Left ventricle myocardium inferior (tissue), 1 donor: ENCODE measurements around the gene ARL2. TPM values are rescaled to one million over a fixed set of nuclear protein-coding genes. Genes with fewer than 3 reads are reported as not detected.

Source experiments
- DNase-seq: peaks from one replicate; pipeline ENCODE4 v3.0.0-alpha.2; 2020
- H3K27ac ChIP-seq: fragments of 200-600 bp; replicated peaks from 2 replicates; pipeline ENCODE4 v1.8.0; 2021
- H3K27me3 ChIP-seq: fragments of 200-600 bp; 2 replicates; pipeline ENCODE4 v1.8.0; 2021; ENCODE audit warnings: low read depth
- H3K36me3 ChIP-seq: fragments of 200-600 bp; 2 replicates; pipeline ENCODE4 v1.8.0; 2021
- H3K4me1 ChIP-seq: fragments of 200-600 bp; 2 replicates; pipeline ENCODE4 v1.8.0; 2021
- H3K4me3 ChIP-seq: fragments of 200-600 bp; 2 replicates; pipeline ENCODE4 v1.8.0; 2021; ENCODE audit warnings: mild to moderate bottlenecking, moderate library complexity
- H3K9me3 ChIP-seq: fragments of 200-600 bp; replicated peaks from 2 replicates; pipeline ENCODE4 v1.8.0; 2021
- CTCF ChIP-seq: fragments of 200-600 bp; IDR thresholded peaks from 2 replicates; pipeline ENCODE4 v1.8.0; 2021; ENCODE audit warnings: antibody characterized with exemption, mild to moderate bottlenecking, borderline replicate concordance
- intact Hi-C: fragments of 100-400 bp; cut with micrococcal nuclease; formaldehyde crosslinking; loops from one replicate; pipeline ENCODE4 v1.11.0; 2022
- total RNA-seq: library from RNA; stranded (reverse); fragmentation: NEBNext Ultra II Directional; extraction: Animal tissue kit (Norgen Biotek cat#: 25700); gene quantifications from one replicate; pipeline ENCODE4 v1.2.1, GENCODE V29; 2021
- donor health status: DM: no; HTN: yes; CAD: no; lungs with severe emphysema.

ARL2 gene
- total RNA-seq, 1 donor from 2014 or later = 128 TPM

DNA sequence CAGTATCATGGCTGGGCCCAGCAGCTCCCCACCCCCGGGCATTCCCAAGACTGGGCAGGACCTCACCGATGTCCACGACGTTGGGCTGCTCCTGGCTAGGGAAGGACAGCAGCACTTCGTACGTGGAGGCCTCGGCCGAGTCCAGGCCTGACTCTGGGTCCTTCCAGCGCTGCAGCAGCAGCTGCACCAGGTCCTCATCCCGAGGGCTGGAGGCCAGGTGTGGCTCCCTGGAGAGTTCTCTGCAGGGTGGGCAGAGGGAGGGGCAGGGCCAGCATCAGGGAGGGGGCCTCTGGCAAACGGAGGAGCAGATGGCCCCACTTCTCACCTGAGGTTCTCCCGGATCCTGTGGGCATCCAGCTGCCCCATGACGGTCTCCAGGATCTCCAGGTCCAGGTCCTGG lies 44.1 kb downstream of the ARL2 start:
- Histone ChIP-seq H3K27ac (no peak overlapping the region), H3K4me3 (no peak overlapping the region)
- intact Hi-C loops = no loop called here

GRCh38 chr11:65058419-65059054 lies 44.6 kb downstream of the ARL2 start, which contains the start of gene NAALADL1:
NAALADL1 (minus strand) TSS chr11:65058553; CDS start chr11:65058521, 32 bp downstream.
- H3K27me3 ChIP-seq = peaks cover 1% of the 10 kb centered on the region
- H3K36me3 ChIP-seq = no peaks in the 10 kb centered on the region
- no peak within 1 kb of the TSS for H3K27ac ChIP-seq
- intact Hi-C loops = no loop called here
- H3K9me3 ChIP-seq = no peaks in the 10 kb centered on the region
- no peak for TF ChIP-seq CTCF
- H3K4me3 ChIP-seq = no peak within 1 kb of the TSS
- no peaks in the 10 kb centered on the region for H3K4me1 ChIP-seq
- DNase-seq = no peak

More for the DNA sequence above, 44.1 kb downstream of the ARL2 start:
- Histone ChIP-seq H3K9me3 (no peaks in the 10 kb centered on the region), H3K4me1 (no peaks in the 10 kb centered on the region), H3K36me3 (no peaks in the 10 kb centered on the region), H3K27me3 (peaks cover 6% of the 10 kb centered on the region)
- no peak for DNase-seq
- no peak for TF ChIP-seq CTCF

GRCh38 chr11:65059523-65059922 lies 45.6 kb downstream of the ARL2 start:
- H3K9me3 ChIP-seq = no peaks in the 10 kb centered on the region
- no peaks in the 10 kb centered on the region for H3K4me1 ChIP-seq
- H3K4me3 ChIP-seq = no peak overlapping the region
- H3K27me3 ChIP-seq = no peaks in the 10 kb centered on the region
- intact Hi-C loops = no loop called here
- no peak overlapping the region for H3K27ac ChIP-seq
- no peak for DNase-seq
- TF ChIP-seq CTCF = no peak
- no peaks in the 10 kb centered on the region for H3K36me3 ChIP-seq

DNA sequence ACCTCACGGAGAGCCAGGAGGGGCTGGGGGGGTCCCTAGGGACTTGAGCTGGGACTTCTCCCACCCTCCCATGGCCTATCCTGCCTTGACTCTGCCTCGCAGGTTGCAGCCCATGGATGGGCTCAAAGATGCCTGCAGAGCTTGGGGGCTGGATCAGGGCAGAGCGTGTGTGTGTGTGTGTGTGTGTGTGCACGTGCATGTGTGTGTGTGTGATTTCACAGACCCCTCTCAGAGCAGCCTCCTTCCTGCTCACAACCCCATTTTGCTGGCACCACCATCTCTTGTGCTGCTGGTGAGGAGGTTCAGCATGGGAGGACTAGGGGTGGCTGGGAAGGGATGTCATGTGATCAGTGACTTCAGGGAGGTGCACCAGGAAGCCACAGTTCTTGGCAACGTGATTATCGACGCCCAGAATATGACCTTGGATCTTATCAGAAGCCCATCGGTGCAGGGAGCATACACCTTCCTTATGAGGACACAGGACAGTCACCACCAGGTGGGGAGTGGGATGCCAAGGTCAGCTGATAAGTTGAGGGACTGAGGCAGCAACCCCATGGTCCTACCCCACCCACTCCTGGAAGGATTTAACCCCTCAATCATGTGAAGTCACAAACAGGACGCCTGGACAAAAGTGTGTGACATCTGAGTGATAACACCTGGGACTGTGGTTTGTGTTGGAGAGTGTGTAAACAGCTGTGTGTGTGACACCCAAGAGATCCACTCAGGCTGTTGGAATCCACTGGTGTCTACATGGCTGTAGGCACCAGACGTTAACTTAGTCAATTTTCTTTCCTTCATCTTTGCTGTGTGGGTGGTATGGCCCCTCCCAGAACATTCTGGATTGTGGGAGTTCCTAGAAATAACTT lies 46.2 kb downstream of the ARL2 start:
- Histone ChIP-seq H3K36me3 (no peaks in the 10 kb centered on the region), H3K4me3 (no peak overlapping the region), H3K9me3 (no peaks in the 10 kb centered on the region), H3K27me3 (no peaks in the 10 kb centered on the region), H3K4me1 (no peaks in the 10 kb centered on the region), H3K27ac (no peak overlapping the region)
- DNase-seq = no peak
- intact Hi-C loops = no loop called here
- no peak for TF ChIP-seq CTCF

- H3K9me3 ChIP-seq = no peaks in the 10 kb centered on the region
- no peak overlapping the region for H3K27ac ChIP-seq
- H3K4me3 ChIP-seq = no peak overlapping the region
- TF ChIP-seq CTCF = no peak
- intact Hi-C loops = no loop called here
- H3K27me3 ChIP-seq = no peaks in the 10 kb centered on the region
- no peak for DNase-seq
- H3K4me1 ChIP-seq = no peaks in the 10 kb centered on the region
- H3K36me3 ChIP-seq = no peaks in the 10 kb centered on the region
Measured at GRCh38 chr11:65060913-65061408, 47.0 kb downstream of the ARL2 start.
